Measurements from ENCODE around the gene OPCML. TPM values are rescaled to one million over a fixed set of nuclear protein-coding genes. Genes with fewer than 3 reads are reported as not detected.

The OPCML gene
- total and polyA plus RNA-seq, 2 donors (not counting 1 experiment from before 2014, with no cell fraction given), result not detected

GRCh38 chr11:132942611-132943356, 589.5 kb downstream of the OPCML start:
- Histone ChIP-seq H4K20me1 (ENCODE audit: control insufficient read depth, insufficient read depth, low read length, poor library complexity, severe bottlenecking) (no peaks in the 10 kb centered on the region), H3K27ac (ENCODE audit: low read length in 2 of 2) (no peak overlapping the region), H2AFZ (ENCODE audit: insufficient read depth, low read depth, low read length, poor library complexity, severe bottlenecking) (no peak overlapping the region), H3K4me1 (ENCODE audit: control insufficient read depth in 2 of 2, insufficient read depth in 2 of 2, low read length in 2 of 2) (no peaks in the 10 kb centered on the region), H3K4me2 (replicated peaks; ENCODE audit: low read depth, low read length, poor library complexity, severe bottlenecking) (no peak overlapping the region), H3K36me3 (replicated peaks in 1 of 2; ENCODE audit: control extremely low read depth in 1 of 2, control insufficient read depth in 1 of 2, extremely low read depth in 1 of 2, insufficient read depth in 2 of 2, low read length in 1 of 2) (no peaks in the 10 kb centered on the region), H3K27me3 (replicated peaks in 1 of 4; ENCODE audit: control extremely low read depth in 1 of 4, control insufficient read depth in 3 of 4, insufficient read depth in 4 of 4, low read length in 3 of 4) (peaks cover 0 to 15% (median 6%) of the 10 kb centered on the region in 4 experiments), H3K4me3 (ENCODE audit: control extremely low read depth in 1 of 5, extremely low read depth in 1 of 5, insufficient read depth in 1 of 5, low read depth in 2 of 5, low read length in 4 of 5) (no peak overlapping the region), H3K9ac (ENCODE audit: low read length) (no peak overlapping the region), H3K79me2 (ENCODE audit: control insufficient read depth, insufficient read depth, low read length) (no peaks in the 10 kb centered on the region), H3K9me3 (ENCODE audit: control extremely low read depth in 1 of 3, control insufficient read depth in 2 of 3, insufficient read depth in 1 of 3, low read length in 2 of 3) (no peaks in the 10 kb centered on the region)
- intact Hi-C loops (cut with micrococcal nuclease), result no loop called here
- H3K4me1 Mint-ChIP-seq, result peaks cover 2% of the 10 kb centered on the region
- no peak overlapping the region for H3K4me3 Mint-ChIP-seq
- peaks cover 30% of the 10 kb centered on the region for H3K27me3 Mint-ChIP-seq
- POLR2A ChIA-PET, result no interaction called here
- CTCF ChIA-PET, result interaction anchor here (0.9 kb wide), 1 partner anchor 8 kb away, joined by 4 read pairs; no protein-coding TSS in a partner anchor
- H3K9me3 Mint-ChIP-seq (ENCODE audit: insufficient read depth), result no peaks in the 10 kb centered on the region
- TF ChIP-seq EZH2 (IDR thresholded peaks at IDR 0.05; ENCODE audit: borderline replicate concordance, insufficient read depth, low read depth, low read length, poor library complexity, severe bottlenecking) (no peak), CTCF (IDR thresholded peaks at IDR 0.05) (no peak)
- no peak for DNase-seq
- WGBS (ENCODE audit: insufficient coverage), result 45% methylated on average over 12 of the region's 42 CpGs
- no peak for ATAC-seq (ENCODE audit: low read depth)
- no peak overlapping the region for H3K27ac Mint-ChIP-seq

GRCh38 chr11:132941761-132942160, 590.5 kb downstream of the OPCML start:
- H4K20me1 ChIP-seq (ENCODE audit: control insufficient read depth, insufficient read depth, low read length, poor library complexity, severe bottlenecking), result no peaks in the 10 kb centered on the region
- H3K9ac ChIP-seq (ENCODE audit: low read length), result no peak overlapping the region
- ATAC-seq (ENCODE audit: low read depth), result no peak
- no peaks in the 10 kb centered on the region for H3K79me2 ChIP-seq (ENCODE audit: control insufficient read depth, insufficient read depth, low read length)
- no peaks in the 10 kb centered on the region for H3K4me1 ChIP-seq (ENCODE audit: control insufficient read depth in 2 of 2, insufficient read depth in 2 of 2, low read length in 2 of 2)
- H3K27ac Mint-ChIP-seq, result no peak overlapping the region
- H3K9me3 Mint-ChIP-seq (ENCODE audit: insufficient read depth), result no peaks in the 10 kb centered on the region
- intact Hi-C loops (cut with micrococcal nuclease), result no loop called here
- H2AFZ ChIP-seq (ENCODE audit: insufficient read depth, low read depth, low read length, poor library complexity, severe bottlenecking), result no peak overlapping the region
- H3K4me3 ChIP-seq (ENCODE audit: control extremely low read depth in 1 of 5, extremely low read depth in 1 of 5, insufficient read depth in 1 of 5, low read depth in 2 of 5, low read length in 4 of 5), result no peak overlapping the region
- H3K27me3 ChIP-seq (replicated peaks in 1 of 4; ENCODE audit: control extremely low read depth in 1 of 4, control insufficient read depth in 3 of 4, insufficient read depth in 4 of 4, low read length in 3 of 4), result peaks cover 0 to 15% (median 6%) of the 10 kb centered on the region in 4 experiments
- H3K27ac ChIP-seq (ENCODE audit: low read length in 2 of 2), result no peak overlapping the region
- no peak for DNase-seq
- H3K9me3 ChIP-seq (ENCODE audit: control extremely low read depth in 1 of 3, control insufficient read depth in 2 of 3, insufficient read depth in 1 of 3, low read length in 2 of 3), result no peaks in the 10 kb centered on the region
- WGBS (ENCODE audit: insufficient coverage), result 100% methylated on average over 1 of the region's 3 CpGs
- H3K4me3 Mint-ChIP-seq, result no peak overlapping the region
- H3K36me3 ChIP-seq (replicated peaks in 1 of 2; ENCODE audit: control extremely low read depth in 1 of 2, control insufficient read depth in 1 of 2, extremely low read depth in 1 of 2, insufficient read depth in 2 of 2, low read length in 1 of 2), result no peaks in the 10 kb centered on the region
- H3K27me3 Mint-ChIP-seq, result peaks cover 30% of the 10 kb centered on the region
- H3K4me2 ChIP-seq (replicated peaks; ENCODE audit: low read depth, low read length, poor library complexity, severe bottlenecking), result no peak overlapping the region
- TF ChIP-seq CTCF (IDR thresholded peaks at IDR 0.05) (no peak), EZH2 (IDR thresholded peaks at IDR 0.05; ENCODE audit: borderline replicate concordance, insufficient read depth, low read depth, low read length, poor library complexity, severe bottlenecking) (no peak)
- POLR2A ChIA-PET, result no interaction called here
- peaks cover 2% of the 10 kb centered on the region for H3K4me1 Mint-ChIP-seq
- CTCF ChIA-PET, result interaction anchor here (0.9 to 2.6 kb wide), 8 partner anchors 8 to 1877 kb away, joined by 4 to 10 read pairs (median 7); no protein-coding TSS in a partner anchor
